ENCODE measurements around the gene EHMT1.
"Not testable (repeated sequence)": the region's sequence is repeated elsewhere in the genome, so short reads cannot be mapped to it uniquely, and the experiment has no call there.

The EHMT1 gene

GRCh38 chr9:137592767-137593166, 26.0 kb upstream of the EHMT1 start:
- Histone ChIP-seq H2BK15ac (ENCODE audit: low read depth, poor library complexity, severe bottlenecking) (no peak overlapping the region), H2BK12ac (ENCODE audit: low read length in 2 of 2) (no peak overlapping the region), H3K18ac (ENCODE audit: low read depth in 1 of 2, low read length in 2 of 2) (no peak overlapping the region), H3K14ac (ENCODE audit: low read length in 2 of 2) (no peak overlapping the region), H2BK120ac (ENCODE audit: low read depth, low read length) (no peak overlapping the region), H2BK5ac (ENCODE audit: low read depth, low read length, poor library complexity, severe bottlenecking) (no peak overlapping the region), H4K91ac (ENCODE audit: low read length) (no peak overlapping the region), H2AFZ (ENCODE audit: low read depth, low read length) (no peak overlapping the region), H3K79me1 (replicated peaks; ENCODE audit: low read length, poor library complexity, severe bottlenecking) (peaks cover 22% of the 10 kb centered on the region), H3K27me3 (ENCODE audit: control insufficient read depth in 1 of 2, insufficient read depth in 1 of 2, low read length in 2 of 2) (no peaks in the 10 kb centered on the region), H4K8ac (ENCODE audit: low read length) (no peak overlapping the region), H3K4me1 (ENCODE audit: control insufficient read depth, insufficient read depth, low read depth, low read length) (peaks cover 10% of the 10 kb centered on the region), H3K4me3 (ENCODE audit: insufficient read depth in 1 of 2, low read depth in 1 of 2, low read length in 2 of 2) (no peak overlapping the region), H3K4ac (ENCODE audit: low read depth in 1 of 2, low read length in 2 of 2) (no peak overlapping the region), H3K9ac (ENCODE audit: low read length) (no peak overlapping the region), H3K9me3 (ENCODE audit: control insufficient read depth, low read length) (no peaks in the 10 kb centered on the region), H3K23ac (ENCODE audit: low read length in 2 of 2) (no peak overlapping the region), H3K36me3 (ENCODE audit: control insufficient read depth in 1 of 2, insufficient read depth in 2 of 2, low read depth in 1 of 2, low read length in 2 of 2) (peaks cover 9 to 10% of the 10 kb centered on the region in 2 experiments), H3K27ac (ENCODE audit: low read length, poor library complexity, severe bottlenecking) (no peak overlapping the region), H2AK5ac (ENCODE audit: low read length, severe bottlenecking) (no peak overlapping the region), H3K4me2 (ENCODE audit: low read length, poor library complexity, severe bottlenecking) (no peak overlapping the region)
- WGBS = 92% methylated on average over 7 of the region's 7 CpGs
- no peak for DNase-seq

DNA sequence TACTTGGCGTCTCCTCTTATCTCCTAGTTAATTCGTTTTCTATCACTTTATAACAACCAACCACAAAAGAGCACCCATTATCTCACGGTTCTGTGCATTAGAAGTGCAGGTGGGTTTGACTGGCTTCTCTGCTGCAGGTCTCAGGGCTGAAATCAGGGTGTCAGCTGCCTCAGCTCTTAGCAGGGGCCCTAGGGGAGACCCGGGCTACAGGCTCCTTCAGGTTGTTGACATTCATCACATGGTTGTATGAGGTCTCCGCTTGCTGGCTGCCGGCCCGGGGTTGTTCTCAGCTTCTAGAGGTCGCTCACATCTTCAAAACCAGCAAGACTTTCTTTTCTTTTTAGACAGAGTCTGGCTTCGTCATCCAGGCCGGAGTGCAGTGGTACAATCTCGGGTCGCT, 25.6 kb upstream of the EHMT1 start:
- H3K9me3 ChIP-seq (ENCODE audit: control insufficient read depth, low read length) = no peaks in the 10 kb centered on the region
- no peak overlapping the region for H2BK120ac ChIP-seq (ENCODE audit: low read depth, low read length)
- H2BK5ac ChIP-seq (ENCODE audit: low read depth, low read length, poor library complexity, severe bottlenecking) = no peak overlapping the region
- H3K18ac ChIP-seq (ENCODE audit: low read depth in 1 of 2, low read length in 2 of 2) = no peak overlapping the region
- no peak overlapping the region for H4K91ac ChIP-seq (ENCODE audit: low read length)
- H3K9ac ChIP-seq (ENCODE audit: low read length) = no peak overlapping the region
- H2BK15ac ChIP-seq (ENCODE audit: low read depth, poor library complexity, severe bottlenecking) = no peak overlapping the region
- H3K27me3 ChIP-seq (ENCODE audit: control insufficient read depth in 1 of 2, insufficient read depth in 1 of 2, low read length in 2 of 2) = no peaks in the 10 kb centered on the region
- H3K4ac ChIP-seq (ENCODE audit: low read depth in 1 of 2, low read length in 2 of 2) = no peak overlapping the region
- H3K79me1 ChIP-seq (replicated peaks; ENCODE audit: low read length, poor library complexity, severe bottlenecking) = peaks cover 18% of the 10 kb centered on the region
- no peak overlapping the region for H2AFZ ChIP-seq (ENCODE audit: low read depth, low read length)
- no peak overlapping the region for H3K14ac ChIP-seq (ENCODE audit: low read length in 2 of 2)
- no peak overlapping the region for H4K8ac ChIP-seq (ENCODE audit: low read length)
- H3K23ac ChIP-seq (ENCODE audit: low read length in 2 of 2) = no peak overlapping the region
- DNase-seq = no peak
- peaks cover 10% of the 10 kb centered on the region for H3K4me1 ChIP-seq (ENCODE audit: control insufficient read depth, insufficient read depth, low read depth, low read length)
- H3K4me3 ChIP-seq (ENCODE audit: insufficient read depth in 1 of 2, low read depth in 1 of 2, low read length in 2 of 2) = no peak overlapping the region
- H2BK12ac ChIP-seq (ENCODE audit: low read length in 2 of 2) = no peak overlapping the region
- no peak overlapping the region for H3K27ac ChIP-seq (ENCODE audit: low read length, poor library complexity, severe bottlenecking)
- H2AK5ac ChIP-seq (ENCODE audit: low read length, severe bottlenecking) = no peak overlapping the region
- peaks cover 5 to 6% of the 10 kb centered on the region in 2 experiments for H3K36me3 ChIP-seq (ENCODE audit: control insufficient read depth in 1 of 2, insufficient read depth in 2 of 2, low read depth in 1 of 2, low read length in 2 of 2)
- WGBS = 95% methylated on average over 12 of the region's 12 CpGs
- no peak overlapping the region for H3K4me2 ChIP-seq (ENCODE audit: low read length, poor library complexity, severe bottlenecking)

- not testable (repeated sequence) for H3K36me3 ChIP-seq (ENCODE audit: control insufficient read depth in 1 of 2, insufficient read depth in 2 of 2, low read depth in 1 of 2, low read length in 2 of 2); H3K4ac ChIP-seq (ENCODE audit: low read depth in 1 of 2, low read length in 2 of 2); H2BK5ac ChIP-seq (ENCODE audit: low read depth, low read length, poor library complexity, severe bottlenecking); H3K4me3 ChIP-seq (ENCODE audit: insufficient read depth in 1 of 2, low read depth in 1 of 2, low read length in 2 of 2); H3K14ac ChIP-seq (ENCODE audit: low read length in 2 of 2); H3K9ac ChIP-seq (ENCODE audit: low read length); H2AK5ac ChIP-seq (ENCODE audit: low read length, severe bottlenecking); H3K27ac ChIP-seq (ENCODE audit: low read length, poor library complexity, severe bottlenecking); H2BK12ac ChIP-seq (ENCODE audit: low read length in 2 of 2); H3K27me3 ChIP-seq (ENCODE audit: control insufficient read depth in 1 of 2, insufficient read depth in 1 of 2, low read length in 2 of 2); H4K91ac ChIP-seq (ENCODE audit: low read length); H3K18ac ChIP-seq (ENCODE audit: low read depth in 1 of 2, low read length in 2 of 2); H2BK120ac ChIP-seq (ENCODE audit: low read depth, low read length); H3K23ac ChIP-seq (ENCODE audit: low read length in 2 of 2); H2AFZ ChIP-seq (ENCODE audit: low read depth, low read length); DNase-seq; H3K4me2 ChIP-seq (ENCODE audit: low read length, poor library complexity, severe bottlenecking); H3K4me1 ChIP-seq (ENCODE audit: control insufficient read depth, insufficient read depth, low read depth, low read length); H4K8ac ChIP-seq (ENCODE audit: low read length); H3K79me1 ChIP-seq (replicated peaks; ENCODE audit: low read length, poor library complexity, severe bottlenecking); H2BK15ac ChIP-seq (ENCODE audit: low read depth, poor library complexity, severe bottlenecking); H3K9me3 ChIP-seq (ENCODE audit: control insufficient read depth, low read length)
- no CpG with 5 or more reads among the region's 7 CpGs for WGBS
These were observed 22.2 kb upstream of the EHMT1 start for GRCh38 chr9:137596577-137596976.

GRCh38 chr9:137598943-137599342, 19.9 kb upstream of the EHMT1 start:
- H4K8ac ChIP-seq (ENCODE audit: low read length) = no peak overlapping the region

More at GRCh38 chr9:137598943-137599342, 19.9 kb upstream of the EHMT1 start:
- H2BK120ac ChIP-seq (ENCODE audit: low read depth, low read length) = no peak overlapping the region
- H3K4ac ChIP-seq (ENCODE audit: low read depth in 1 of 2, low read length in 2 of 2) = no peak overlapping the region
- no peak overlapping the region for H2AK5ac ChIP-seq (ENCODE audit: low read length, severe bottlenecking)
- H3K9ac ChIP-seq (ENCODE audit: low read length) = no peak overlapping the region
- no peak overlapping the region for H4K91ac ChIP-seq (ENCODE audit: low read length)
- no peaks in the 10 kb centered on the region for H3K36me3 ChIP-seq (ENCODE audit: control insufficient read depth in 1 of 2, insufficient read depth in 2 of 2, low read depth in 1 of 2, low read length in 2 of 2)
- H2AFZ ChIP-seq (ENCODE audit: low read depth, low read length) = no peak overlapping the region
- H3K23ac ChIP-seq (ENCODE audit: low read length in 2 of 2) = no peak overlapping the region
- H3K79me1 ChIP-seq (replicated peaks; ENCODE audit: low read length, poor library complexity, severe bottlenecking) = no peaks in the 10 kb centered on the region
- no peaks in the 10 kb centered on the region for H3K4me1 ChIP-seq (ENCODE audit: control insufficient read depth, insufficient read depth, low read depth, low read length)
- H3K9me3 ChIP-seq (ENCODE audit: control insufficient read depth, low read length) = no peaks in the 10 kb centered on the region
- no peak for DNase-seq
- no peak overlapping the region for H3K4me3 ChIP-seq (ENCODE audit: insufficient read depth in 1 of 2, low read depth in 1 of 2, low read length in 2 of 2)
- no peak overlapping the region for H2BK5ac ChIP-seq (ENCODE audit: low read depth, low read length, poor library complexity, severe bottlenecking)
- H2BK12ac ChIP-seq (ENCODE audit: low read length in 2 of 2) = no peak overlapping the region
- H3K4me2 ChIP-seq (ENCODE audit: low read length, poor library complexity, severe bottlenecking) = no peak overlapping the region
- H3K18ac ChIP-seq (ENCODE audit: low read depth in 1 of 2, low read length in 2 of 2) = no peak overlapping the region
- no peak overlapping the region for H3K27ac ChIP-seq (ENCODE audit: low read length, poor library complexity, severe bottlenecking)
- H2BK15ac ChIP-seq (ENCODE audit: low read depth, poor library complexity, severe bottlenecking) = no peak overlapping the region
- no peaks in the 10 kb centered on the region for H3K27me3 ChIP-seq (ENCODE audit: control insufficient read depth in 1 of 2, insufficient read depth in 1 of 2, low read length in 2 of 2)
- 86% methylated on average over 8 of the region's 8 CpGs for WGBS
- no peak overlapping the region for H3K14ac ChIP-seq (ENCODE audit: low read length in 2 of 2)
